Kidney (tissue), 14 donors: ENCODE results near the gene SCART1. TPM values are rescaled to one million over a fixed set of nuclear protein-coding genes. Genes with fewer than 3 reads are reported as not detected.

Source experiments
- DNase-seq, 5 donors: peaks; one replicate each; pipeline ENCODE4 v3.0.0-alpha.2; 2013 to 2020
- FAIRE-seq: peaks from 2 replicates; lab custom pipeline; 2012; peaks lifted over from hg19 to GRCh38; lab: Jason Lieb, UNC
- H3K27ac ChIP-seq, 2 donors: one replicate each; pipeline ENCODE4 v1.7.0; 2013; ENCODE audit warnings: low read depth in 2 of 2, low read length in 2 of 2, inconsistent platforms in 1 of 2
- H3K27me3 ChIP-seq: one replicate; pipeline ENCODE4 v1.7.1; 2013; ENCODE audit warnings: low read length, inconsistent platforms; ENCODE audit not compliant: control insufficient read depth, insufficient read depth
- H3K36me3 ChIP-seq, 3 donors: one replicate each; pipeline versions ENCODE4 v1.7.0 to v1.7.1; 2013; ENCODE audit warnings: low read length in 3 of 3, control low read depth in 1 of 3, inconsistent platforms in 1 of 3; ENCODE audit not compliant: insufficient read depth in 3 of 3, control insufficient read depth in 2 of 3
- H3K4me1 ChIP-seq, 3 donors: one replicate each; pipeline versions ENCODE4 v1.7.0 to v1.7.1; 2013; ENCODE audit warnings: low read length in 3 of 3, inconsistent platforms in 1 of 3, low read depth in 1 of 3; ENCODE audit not compliant: control insufficient read depth in 2 of 3, insufficient read depth in 2 of 3
- H3K4me3 ChIP-seq, 3 donors: one replicate each; pipeline versions ENCODE4 v1.7.0 to v1.8.1; 2013; ENCODE audit warnings: low read length in 3 of 3, control low read depth in 1 of 3, inconsistent platforms in 1 of 3
- H3K9ac ChIP-seq, 3 donors: one replicate each; pipeline versions ENCODE4 v1.7.0 to v1.7.1; 2013; ENCODE audit warnings: low read length in 3 of 3, control low read depth in 1 of 3, inconsistent platforms in 1 of 3
- H3K9me3 ChIP-seq, 3 donors: one replicate each; pipeline versions ENCODE4 v1.7.0 to v1.7.1; 2013; ENCODE audit warnings: low read length in 3 of 3, control low read depth in 1 of 3, inconsistent platforms in 1 of 3; ENCODE audit not compliant: control insufficient read depth in 2 of 3, insufficient read depth in 1 of 3
- CTCF ChIP-seq: IDR thresholded peaks from 3 replicates; pipeline ENCODE4 v1.5.1; 2012; ENCODE audit warnings: mild to moderate bottlenecking, moderate library complexity, borderline replicate concordance; ENCODE audit not compliant: insufficient read depth; ENCODE audit errors: extremely low read depth
- intact Hi-C: fragments of 100-400 bp; cut with DNase I; formaldehyde crosslinking; loops from one replicate; pipeline ENCODE4 v1.11.1; 2022
- polyA plus RNA-seq: library from polyadenylated mRNA; stranded (reverse); fragments of 350-450 nt; fragmentation: Illumina TruSeq; extraction: RNeasy Lipid Tissue Mini Kit (QIAGEN cat#74804); gene quantifications from one replicate; pipeline ENCODE4 v1.2.3, GENCODE V29; 2014; ENCODE audit warnings: low read depth, low replicate concordance; ENCODE audit not compliant: insufficient read depth
- total RNA-seq: library from RNA; stranded (reverse); fragmentation: NEBNext Ultra II Directional; extraction: Animal tissue kit (Norgen Biotek cat#: 25700); gene quantifications from one replicate; pipeline ENCODE4 v1.2.1, GENCODE V29; 2021
- donor health status: control.
- donor health status: control.
- donor health status: control.
- donor health status: control.
- donor health status: control.
- donor health status: DM: yes; HTN: yes; CAD: no.
- donor health status: Normal renal cell carcinoma (clear cell type).

SCART1 gene
- total and polyA plus RNA-seq, 2 donors from 2014 or later = 0.37 to 3.9 TPM

GRCh38 chr10:133481086-133481643 lies 27.4 kb downstream of the SCART1 start:
- intact Hi-C loops = no loop called here
- Histone ChIP-seq H3K36me3 (no peaks in the 10 kb centered on the region), H3K9me3 (peaks cover 0 to 15% (median 2%) of the 10 kb centered on the region in 3 donors), H3K4me1 (no peaks in the 10 kb centered on the region), H3K27me3 (no peaks in the 10 kb centered on the region), H3K4me3 (no peak overlapping the region), H3K9ac (no peak overlapping the region), H3K27ac (no peak overlapping the region)
- DNase-seq (no peak), FAIRE-seq (no peak)
- no peak for TF ChIP-seq CTCF

- Histone ChIP-seq H3K9me3 (peaks cover 0 to 16% (median 2%) of the 10 kb centered on the region in 3 donors), H3K4me3 (no peak overlapping the region), H3K4me1 (no peaks in the 10 kb centered on the region), H3K27ac (no peak overlapping the region), H3K27me3 (no peaks in the 10 kb centered on the region), H3K9ac (no peak overlapping the region), H3K36me3 (no peaks in the 10 kb centered on the region)
- intact Hi-C loops = no loop called here
- no peak for TF ChIP-seq CTCF
- FAIRE-seq = no peak
- DNase-seq = peak in 1 of 5 donors; percentile 31
Observed at GRCh38 chr10:133481657-133482056, 27.9 kb downstream of the SCART1 start.

GRCh38 chr10:133484818-133485217 lies 31.1 kb downstream of the SCART1 start:
- intact Hi-C loops = no loop called here
- Histone ChIP-seq H3K4me1 (no peaks in the 10 kb centered on the region), H3K9me3 (peaks cover 0 to 31% (median 2%) of the 10 kb centered on the region in 3 donors), H3K9ac (no peak overlapping the region), H3K27ac (no peak overlapping the region), H3K27me3 (no peaks in the 10 kb centered on the region), H3K4me3 (no peak overlapping the region), H3K36me3 (no peaks in the 10 kb centered on the region)
- FAIRE-seq = no peak
- no peak for TF ChIP-seq CTCF
- no peak for DNase-seq

- H3K4me3 ChIP-seq = no peak overlapping the region
- H3K36me3 ChIP-seq = no peaks in the 10 kb centered on the region
- FAIRE-seq (no peak), DNase-seq (no peak)
- intact Hi-C loops = no loop called here
- no peak overlapping the region for H3K27ac ChIP-seq
- H3K4me1 ChIP-seq = no peaks in the 10 kb centered on the region
- no peaks in the 10 kb centered on the region for H3K27me3 ChIP-seq
- no peak overlapping the region for H3K9ac ChIP-seq
- H3K9me3 ChIP-seq = peaks cover 0 to 31% (median 2%) of the 10 kb centered on the region in 3 donors
- TF ChIP-seq CTCF = no peak
Observed at GRCh38 chr10:133487085-133487484, 33.3 kb downstream of the SCART1 start.
